ENCODE results near the gene NEU3.

Gene NEU3

GRCh38 chr11:75022759-75023396 is 34.1 kb downstream of the NEU3 start:
- H3K36me3 ChIP-seq = no peaks in the 10 kb centered on the region
- TF ChIP-seq, protein P1, sequence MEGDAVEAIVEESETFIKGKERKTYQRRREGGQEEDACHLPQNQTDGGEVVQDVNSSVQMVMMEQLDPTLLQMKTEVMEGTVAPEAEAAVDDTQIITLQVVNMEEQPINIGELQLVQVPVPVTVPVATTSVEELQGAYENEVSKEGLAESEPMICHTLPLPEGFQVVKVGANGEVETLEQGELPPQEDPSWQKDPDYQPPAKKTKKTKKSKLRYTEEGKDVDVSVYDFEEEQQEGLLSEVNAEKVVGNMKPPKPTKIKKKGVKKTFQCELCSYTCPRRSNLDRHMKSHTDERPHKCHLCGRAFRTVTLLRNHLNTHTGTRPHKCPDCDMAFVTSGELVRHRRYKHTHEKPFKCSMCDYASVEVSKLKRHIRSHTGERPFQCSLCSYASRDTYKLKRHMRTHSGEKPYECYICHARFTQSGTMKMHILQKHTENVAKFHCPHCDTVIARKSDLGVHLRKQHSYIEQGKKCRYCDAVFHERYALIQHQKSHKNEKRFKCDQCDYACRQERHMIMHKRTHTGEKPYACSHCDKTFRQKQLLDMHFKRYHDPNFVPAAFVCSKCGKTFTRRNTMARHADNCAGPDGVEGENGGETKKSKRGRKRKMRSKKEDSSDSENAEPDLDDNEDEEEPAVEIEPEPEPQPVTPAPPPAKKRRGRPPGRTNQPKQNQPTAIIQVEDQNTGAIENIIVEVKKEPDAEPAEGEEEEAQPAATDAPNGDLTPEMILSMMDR (IDR thresholded peaks at IDR 0.05; ENCODE audit: low read depth, low read length) = peak; percentile 93
- H3K27ac ChIP-seq = no peak overlapping the region
- no peak overlapping the region for H3K4me3 ChIP-seq (ENCODE audit: low read depth, low read length)
- peak; percentile 83 for DNase-seq
- no peaks in the 10 kb centered on the region for H3K9me3 ChIP-seq (ENCODE audit: severe bottlenecking)
- H3K27me3 ChIP-seq (ENCODE audit: insufficient read depth, low read depth, severe bottlenecking) = no peaks in the 10 kb centered on the region

DNA sequence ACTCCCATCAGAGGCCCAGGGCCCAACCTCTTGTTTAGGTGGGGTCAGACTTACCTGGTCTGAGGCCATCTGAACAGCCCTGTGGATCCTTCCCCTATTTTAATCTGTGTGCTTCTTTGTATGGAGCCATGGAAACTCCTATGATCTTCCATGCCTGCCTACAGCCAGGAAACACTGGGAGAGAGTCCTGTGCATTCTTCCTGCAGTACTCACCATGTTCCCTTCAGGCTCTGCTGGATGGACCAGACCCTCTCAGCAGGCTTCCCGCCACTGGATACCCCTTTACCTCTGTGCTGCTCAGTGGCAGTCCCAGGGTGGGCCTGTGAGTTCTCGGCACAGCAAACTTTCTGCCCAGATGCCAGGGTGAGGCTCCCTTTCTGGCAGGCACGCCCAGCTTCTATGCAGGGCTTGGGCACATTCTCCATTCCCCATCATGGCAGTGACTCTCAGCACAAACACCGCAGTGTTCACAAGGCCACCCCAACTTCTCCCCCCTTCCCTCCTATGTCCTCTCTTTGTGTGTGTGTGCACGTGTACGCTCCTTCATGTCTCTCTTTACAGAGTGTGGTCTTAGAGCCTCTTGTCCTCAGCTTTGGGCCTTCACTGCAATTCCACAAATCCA is 34.8 kb downstream of the NEU3 start:
- TF ChIP-seq, protein P1 (IDR thresholded peaks at IDR 0.05; ENCODE audit: low read depth, low read length) = no peak
- Histone ChIP-seq H3K27ac (no peak overlapping the region), H3K36me3 (no peaks in the 10 kb centered on the region), H3K9me3 (ENCODE audit: severe bottlenecking) (no peaks in the 10 kb centered on the region), H3K27me3 (ENCODE audit: insufficient read depth, low read depth, severe bottlenecking) (no peaks in the 10 kb centered on the region), H3K4me3 (ENCODE audit: low read depth, low read length) (no peak overlapping the region)
- DNase-seq = no peak

DNA sequence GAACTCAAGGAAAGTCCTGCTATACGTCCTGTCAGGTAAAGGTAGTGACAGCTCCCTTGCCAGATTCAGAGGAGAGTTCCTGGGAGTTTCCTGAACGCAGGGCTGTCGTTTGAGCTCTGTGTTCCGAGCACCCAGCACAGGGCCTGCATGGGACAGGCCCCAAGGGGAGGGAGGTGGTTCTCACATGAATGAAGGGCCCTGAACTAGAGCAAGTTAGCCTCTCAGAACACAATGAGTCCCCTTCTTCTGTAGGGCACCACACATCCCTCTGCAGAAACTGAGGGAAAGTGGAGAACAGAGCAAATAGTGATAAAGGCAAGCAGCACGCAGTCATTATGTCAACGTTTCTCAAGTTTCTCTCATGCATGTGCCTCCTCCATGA is 35.3 kb downstream of the NEU3 start:
- no peaks in the 10 kb centered on the region for H3K9me3 ChIP-seq (ENCODE audit: severe bottlenecking)
- DNase-seq = no peak
- TF ChIP-seq, protein P1 (IDR thresholded peaks at IDR 0.05; ENCODE audit: low read depth, low read length) = no peak

GRCh38 chr11:75024764-75025211 is 36.1 kb downstream of the NEU3 start:
- no peak overlapping the region for H3K27ac ChIP-seq
- no peak for DNase-seq

More for the DNA sequence above, 35.3 kb downstream of the NEU3 start:
- Histone ChIP-seq H3K27me3 (ENCODE audit: insufficient read depth, low read depth, severe bottlenecking) (no peaks in the 10 kb centered on the region), H3K4me3 (ENCODE audit: low read depth, low read length) (no peak overlapping the region), H3K36me3 (no peaks in the 10 kb centered on the region), H3K27ac (no peak overlapping the region)

DNA sequence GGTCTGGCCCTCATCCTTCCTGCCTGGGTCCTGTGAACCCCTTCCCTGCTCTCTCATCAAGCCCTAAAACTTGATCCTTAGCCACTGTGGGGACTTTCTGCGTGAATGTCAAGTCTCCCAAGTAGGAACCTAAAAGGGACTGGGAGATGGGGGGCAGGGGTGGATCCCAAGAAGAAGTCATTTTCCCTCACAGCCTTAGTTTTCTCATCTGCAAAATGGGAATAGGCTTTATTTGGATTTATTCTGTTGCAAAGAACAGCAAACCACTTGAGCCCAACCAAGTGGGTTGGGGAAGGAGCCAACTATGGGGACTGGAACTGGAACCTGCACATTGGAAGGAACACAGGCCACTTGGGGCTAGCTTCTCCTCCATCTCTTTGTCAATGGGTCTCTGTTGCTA is 36.8 kb downstream of the NEU3 start:
- no peaks in the 10 kb centered on the region for H3K27me3 ChIP-seq (ENCODE audit: insufficient read depth, low read depth, severe bottlenecking)
- H3K27ac ChIP-seq = no peak overlapping the region
- H3K4me3 ChIP-seq (ENCODE audit: low read depth, low read length) = no peak overlapping the region
- DNase-seq = no peak
- no peaks in the 10 kb centered on the region for H3K36me3 ChIP-seq
- H3K9me3 ChIP-seq (ENCODE audit: severe bottlenecking) = no peaks in the 10 kb centered on the region
- TF ChIP-seq, protein P1 (IDR thresholded peaks at IDR 0.05; ENCODE audit: low read depth, low read length) = no peak

More at GRCh38 chr11:75024764-75025211, 36.1 kb downstream of the NEU3 start:
- no peaks in the 10 kb centered on the region for H3K27me3 ChIP-seq (ENCODE audit: insufficient read depth, low read depth, severe bottlenecking)
- H3K4me3 ChIP-seq (ENCODE audit: low read depth, low read length) = no peak overlapping the region
- H3K36me3 ChIP-seq = no peaks in the 10 kb centered on the region
- TF ChIP-seq, protein P1 (IDR thresholded peaks at IDR 0.05; ENCODE audit: low read depth, low read length) = no peak
- H3K9me3 ChIP-seq (ENCODE audit: severe bottlenecking) = no peaks in the 10 kb centered on the region
